ENCODE results near the gene KRT222.

- TF ChIP-seq CTCF (IDR thresholded peaks at IDR 0.05; ENCODE audit: borderline replicate concordance, extremely low read depth, low read length, poor library complexity, severe bottlenecking) (no peak), EZH2 (IDR thresholded peaks at IDR 0.05; ENCODE audit: borderline replicate concordance, low read depth, low read length, severe bottlenecking) (no peak)
Measured at GRCh38 chr17:40623419-40624210, 41.4 kb downstream of the KRT222 start.

Data from DND-41 (cell line).